ENCODE measurements around the gene SAE1.
"Not testable (repeated sequence)": the region's sequence is repeated elsewhere in the genome, so short reads cannot be mapped to it uniquely, and the experiment has no call there.

The SAE1 gene

DNA sequence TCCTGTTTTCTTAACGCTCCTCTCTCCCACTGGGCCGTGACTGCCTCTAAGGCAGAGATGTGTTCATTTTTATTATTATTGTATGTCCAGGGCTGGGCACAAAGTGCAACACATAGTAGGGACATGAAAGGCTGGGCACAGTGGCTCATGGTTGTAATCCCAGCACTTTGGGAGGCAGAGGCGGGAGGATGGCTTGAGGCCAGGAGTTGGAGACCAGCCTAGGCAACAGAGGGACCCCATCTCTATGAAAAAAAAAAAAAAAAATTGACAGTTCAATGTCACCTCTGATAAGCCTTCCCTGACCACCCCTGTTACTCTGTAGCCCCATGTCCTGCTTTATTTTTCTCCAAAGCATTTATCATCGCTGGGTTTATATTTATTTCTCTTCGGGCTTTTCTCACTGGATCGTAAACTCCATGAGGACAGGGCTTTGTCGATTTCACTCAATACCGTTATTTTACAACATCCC lies 481 bp upstream of the SAE1 start:
- ATAC-seq (no peak), DNase-seq (no peak)

DNA sequence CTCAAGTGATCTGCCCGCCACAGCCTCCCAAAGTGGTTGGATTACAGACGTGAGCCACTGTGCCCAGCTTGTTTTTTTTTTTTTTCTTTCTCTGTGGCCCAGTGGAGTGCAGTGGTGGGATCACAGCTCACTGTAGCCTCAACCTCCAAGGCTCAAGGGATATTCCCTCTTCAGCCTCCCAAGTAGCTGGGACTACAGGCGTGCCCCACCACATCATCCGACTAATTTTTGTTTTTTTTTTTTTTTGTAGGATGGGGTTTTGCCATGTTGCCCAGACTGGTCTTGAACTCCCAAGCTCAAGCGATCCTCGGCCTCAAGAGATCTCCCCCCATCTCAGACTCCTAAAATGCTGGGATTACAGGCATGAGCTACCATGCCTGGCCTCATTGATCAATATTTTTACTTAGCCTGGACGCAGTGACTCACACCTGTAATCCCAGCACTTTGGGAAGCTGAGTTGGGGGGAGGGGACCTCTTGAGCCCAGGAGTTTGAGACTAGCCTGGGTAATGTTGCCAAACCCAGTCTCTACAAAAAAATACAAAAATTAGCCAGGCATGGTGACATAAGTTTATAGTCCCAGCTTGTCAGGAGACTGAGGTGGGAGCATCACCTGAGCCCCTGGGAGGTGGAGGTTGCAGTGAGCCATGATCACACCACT lies 1.7 kb downstream of the SAE1 start:
- no peak for DNase-seq
- ATAC-seq, result no peak

DNA sequence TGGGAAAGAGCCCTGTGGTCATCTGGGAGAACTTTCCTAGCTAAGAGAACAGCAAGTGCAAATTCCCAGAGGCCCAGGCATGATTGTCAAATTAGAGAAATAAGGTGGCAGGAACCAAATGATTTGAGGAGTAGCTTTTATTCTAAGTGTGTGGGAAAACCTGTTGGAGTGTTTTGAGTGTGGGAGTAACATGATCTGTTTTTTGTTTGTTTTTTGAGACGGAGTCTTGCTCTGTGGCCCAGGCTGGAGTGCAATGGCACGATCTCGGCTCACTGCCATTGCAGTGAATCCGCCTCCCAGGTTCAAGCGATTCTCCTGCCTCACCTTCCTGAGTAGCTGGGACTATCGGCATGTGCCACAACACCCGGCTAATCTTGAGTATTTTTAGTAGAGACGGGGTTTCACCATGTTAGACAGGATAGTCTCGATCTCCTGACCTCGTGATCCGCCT lies 2.4 kb downstream of the SAE1 start:
- no peak for ATAC-seq

DNA sequence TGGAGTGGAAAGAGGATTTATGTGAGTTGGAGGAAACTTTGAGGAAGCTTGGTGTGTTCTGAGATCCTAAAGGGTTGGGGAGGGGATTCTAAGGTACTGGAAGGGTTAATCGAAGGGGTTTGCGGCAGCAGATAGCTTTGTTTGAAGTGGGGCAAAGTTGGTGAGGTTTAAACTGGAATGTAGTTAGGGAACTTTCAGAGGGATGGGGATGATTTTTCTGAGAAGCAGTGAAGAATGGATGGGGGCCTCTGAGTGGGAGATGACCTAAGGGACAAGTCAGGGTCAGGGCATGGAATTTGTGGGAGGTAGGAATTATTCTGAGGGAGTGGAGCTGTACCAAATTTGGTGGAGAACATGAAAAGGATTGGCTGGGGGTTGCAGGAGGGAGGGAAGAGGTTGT lies 3.9 kb downstream of the SAE1 start:
- DNase-seq (no peak), ATAC-seq (no peak)

More for the DNA sequence above, 2.4 kb downstream of the SAE1 start:
- no peak for DNase-seq

DNA sequence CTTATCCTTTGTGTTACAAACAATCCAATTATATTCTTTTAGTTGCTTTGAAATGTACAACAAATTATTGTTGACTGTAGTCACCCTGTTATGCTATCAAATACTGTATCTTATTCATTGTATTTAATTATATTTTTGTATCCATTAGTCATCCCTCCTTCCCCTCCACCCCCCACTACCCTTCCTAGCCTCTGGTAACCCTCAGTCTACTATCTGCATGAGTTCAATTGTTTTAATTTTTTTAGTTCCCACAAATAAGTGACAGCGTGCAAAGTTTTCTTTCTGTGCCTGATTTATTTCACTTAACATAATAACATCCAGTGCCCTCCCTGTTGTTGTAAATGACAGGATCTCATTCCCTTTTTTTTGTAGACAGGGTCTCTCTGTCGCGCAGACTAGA lies 4.5 kb downstream of the SAE1 start:
- ATAC-seq (no peak), DNase-seq (no peak)

DNA sequence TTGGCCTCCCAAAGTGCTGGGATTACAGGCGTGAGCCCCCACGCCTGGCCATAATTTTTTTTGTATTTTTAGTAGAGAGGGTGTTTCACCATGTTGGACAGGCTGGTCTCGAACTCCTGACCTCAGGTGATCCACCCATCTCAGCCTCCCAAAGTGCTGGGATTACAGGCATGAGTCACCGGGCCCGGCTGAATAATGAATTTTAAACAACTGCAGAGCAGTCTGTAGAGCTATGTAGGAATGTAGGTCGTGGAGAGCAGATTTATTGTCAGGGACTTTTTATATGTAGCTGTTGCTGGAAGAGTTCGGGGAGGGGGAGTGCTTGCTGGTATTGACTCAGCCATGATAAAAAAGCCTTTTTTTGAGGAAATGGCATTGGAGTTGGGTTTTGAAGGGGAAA lies 10.6 kb downstream of the SAE1 start:
- ATAC-seq, DNase-seq: not testable (repeated sequence)

DNA sequence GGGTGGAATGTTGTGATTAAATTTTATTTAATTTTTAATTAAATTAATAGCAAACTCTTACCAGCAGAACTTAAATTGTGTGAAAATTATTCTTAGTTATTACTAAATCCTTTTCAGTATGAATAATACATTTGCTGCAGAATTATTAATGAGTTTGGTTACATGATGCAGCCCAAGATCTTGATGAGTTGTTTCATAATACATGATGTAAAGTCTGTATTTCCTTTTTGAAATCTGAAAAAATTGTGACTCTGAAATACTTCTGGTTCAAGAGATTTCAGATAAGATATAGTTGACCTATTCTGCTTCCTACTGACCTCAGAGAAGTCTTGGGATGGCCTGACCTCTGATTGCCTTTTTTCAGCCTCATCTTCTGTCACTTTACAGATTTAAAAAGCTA lies 11.1 kb downstream of the SAE1 start:
- no peak for DNase-seq
- ATAC-seq, result no peak

DNA sequence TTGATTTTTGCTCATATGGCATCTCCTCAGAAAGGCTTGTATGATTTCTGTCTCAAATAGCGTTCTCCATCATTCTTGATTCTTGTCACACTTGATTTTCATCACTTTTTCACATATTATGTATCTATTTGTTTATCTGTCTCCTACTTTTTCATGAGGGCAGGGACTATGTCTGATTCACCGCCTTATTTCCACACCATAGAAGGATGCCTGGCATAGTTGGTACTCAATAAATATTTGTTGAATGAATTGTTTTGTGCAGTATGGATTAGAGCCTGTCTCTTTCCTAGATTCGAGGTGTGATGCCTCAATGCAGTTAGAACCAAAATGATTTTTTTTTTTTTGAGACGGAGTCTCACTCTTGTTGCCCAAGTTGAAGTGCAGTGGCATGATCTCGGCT lies 12.1 kb downstream of the SAE1 start:
- no peak for ATAC-seq
- no peak for DNase-seq

DNA sequence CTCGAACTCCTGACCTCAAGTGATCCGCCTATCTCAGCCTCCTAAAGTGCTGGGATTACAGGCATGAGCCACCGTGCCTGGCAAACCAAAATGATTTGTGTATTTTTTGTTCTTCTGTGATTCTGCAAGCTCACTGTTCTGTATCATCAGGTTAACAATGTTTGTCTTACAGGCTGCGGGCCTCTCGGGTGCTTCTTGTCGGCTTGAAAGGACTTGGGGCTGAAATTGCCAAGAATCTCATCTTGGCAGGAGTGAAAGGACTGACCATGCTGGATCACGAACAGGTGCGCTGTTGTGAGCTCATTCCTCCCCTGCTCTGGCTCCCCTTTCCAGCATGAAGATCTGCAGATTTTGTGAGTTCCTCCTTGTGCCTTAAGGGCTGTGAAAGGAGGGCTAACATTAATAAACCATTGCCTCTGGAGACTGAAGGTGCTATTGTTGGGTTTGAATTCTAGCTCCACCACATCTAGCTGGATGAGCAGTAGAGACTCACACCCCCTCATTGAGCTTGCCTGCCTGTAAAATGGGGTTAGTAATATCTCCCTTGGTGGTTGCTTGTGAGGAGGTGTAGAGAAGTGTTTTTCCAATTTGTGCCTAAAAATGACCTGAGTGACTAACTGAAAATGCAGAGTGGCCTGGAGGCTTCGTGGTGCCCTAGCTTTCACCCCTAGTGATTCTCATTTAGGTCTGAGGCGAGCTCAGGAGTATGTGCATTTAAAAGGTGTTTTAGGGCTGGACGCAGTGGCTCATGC lies 12.9 kb downstream of the SAE1 start:
- ATAC-seq, result peak; percentile 53
- DNase-seq, result no peak

DNA sequence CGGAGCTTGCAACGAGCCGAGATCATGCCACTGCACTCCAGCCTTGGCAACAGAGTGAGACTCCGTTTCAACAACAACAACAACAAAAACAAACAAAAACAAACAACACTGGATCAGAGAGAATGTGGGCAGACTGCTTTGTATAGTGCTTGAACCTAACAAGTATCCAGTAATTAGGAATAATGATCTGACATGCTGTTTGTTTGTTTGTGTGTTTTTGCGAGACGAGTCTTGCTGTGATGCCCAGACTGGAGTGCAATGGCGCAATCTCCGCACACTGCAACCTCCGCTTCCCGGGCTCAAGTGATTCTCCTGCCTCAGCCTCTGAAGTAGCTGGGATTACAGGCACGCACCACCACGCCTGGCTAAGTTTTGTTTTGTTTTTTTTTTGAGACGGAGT lies 14.0 kb downstream of the SAE1 start:
- DNase-seq (no peak), ATAC-seq (no peak)

DNA sequence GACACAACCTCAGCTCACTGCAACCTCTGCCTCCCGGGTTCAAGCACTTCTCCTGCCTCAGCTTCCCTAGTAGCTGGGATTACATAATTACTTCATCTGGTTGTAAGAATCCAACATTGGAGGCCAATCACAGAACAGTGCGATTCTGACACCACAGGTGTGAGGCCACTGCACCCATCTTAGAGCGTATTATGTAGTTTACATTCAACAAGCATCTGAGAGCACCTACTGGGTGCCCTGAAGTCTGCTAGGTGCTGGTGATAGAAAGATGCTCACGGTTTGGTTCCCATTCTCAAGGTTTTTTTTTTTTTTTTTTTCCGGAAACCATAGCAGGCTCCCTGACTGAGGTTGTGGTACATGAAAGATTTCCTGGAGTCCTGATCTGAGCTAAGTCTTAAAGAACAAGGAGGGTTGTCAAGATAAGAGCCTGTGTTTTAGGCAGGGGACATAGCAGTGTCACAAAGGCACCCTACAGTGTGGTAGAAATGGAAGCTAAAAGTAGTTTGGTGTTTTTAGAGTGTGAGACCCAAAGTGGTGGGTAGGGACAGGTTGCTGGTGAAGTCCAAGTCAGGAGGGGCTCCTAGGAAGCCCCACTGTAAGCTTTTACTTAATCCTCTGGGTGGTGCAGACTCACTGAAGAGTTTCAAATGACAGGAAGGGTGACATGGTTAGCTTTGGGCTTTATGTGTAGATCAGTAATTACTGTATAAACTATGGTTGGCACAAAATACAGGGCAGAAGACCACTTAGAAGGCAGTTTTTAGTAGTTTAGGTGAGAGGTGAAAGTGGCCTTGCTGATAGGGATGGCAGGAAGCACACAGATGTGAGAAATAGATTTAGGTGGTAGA lies 15.2 kb downstream of the SAE1 start:
- no peak for DNase-seq
- ATAC-seq, result no peak

DNA sequence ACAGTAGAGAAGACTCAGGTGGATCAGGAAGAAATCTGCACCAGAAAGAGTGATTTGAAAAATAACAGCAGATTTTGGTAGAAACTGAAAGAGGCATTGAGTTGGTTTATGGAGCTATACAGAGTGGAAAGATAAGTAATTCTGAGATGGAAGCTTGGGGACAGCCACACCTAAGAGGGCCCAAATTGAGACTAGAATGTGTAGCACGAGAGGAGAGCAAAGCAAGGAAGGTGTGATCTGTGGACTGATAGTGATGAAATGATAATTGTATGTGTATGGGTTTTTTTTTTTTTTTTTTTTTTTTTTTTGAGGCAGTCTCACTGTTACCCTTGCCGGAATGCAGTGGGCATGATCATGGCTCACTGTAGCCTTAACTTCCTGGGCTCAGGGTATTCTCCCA lies 16.3 kb downstream of the SAE1 start:
- DNase-seq (no peak), ATAC-seq (peak; percentile 67)

DNA sequence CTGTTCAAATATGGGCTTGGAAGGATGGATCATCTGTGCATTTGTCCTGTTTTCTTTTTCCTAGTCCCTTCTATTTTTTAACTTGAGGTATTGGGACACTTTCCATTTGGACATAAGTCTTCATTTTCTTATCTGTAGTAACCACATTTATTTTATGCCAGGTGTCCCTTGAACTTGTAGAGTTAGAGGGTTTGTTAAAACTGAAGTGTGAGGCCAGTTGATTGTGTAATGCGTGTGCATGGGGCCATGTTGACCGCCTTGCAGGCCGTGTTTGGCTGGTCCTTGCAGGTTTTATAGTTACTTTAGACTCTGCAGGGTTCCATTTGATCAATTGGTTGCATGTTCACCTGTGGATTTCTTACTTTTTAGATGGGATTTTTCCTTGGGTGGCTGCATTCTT lies 21.0 kb downstream of the SAE1 start:
- DNase-seq (no peak), ATAC-seq (no peak)

DNA sequence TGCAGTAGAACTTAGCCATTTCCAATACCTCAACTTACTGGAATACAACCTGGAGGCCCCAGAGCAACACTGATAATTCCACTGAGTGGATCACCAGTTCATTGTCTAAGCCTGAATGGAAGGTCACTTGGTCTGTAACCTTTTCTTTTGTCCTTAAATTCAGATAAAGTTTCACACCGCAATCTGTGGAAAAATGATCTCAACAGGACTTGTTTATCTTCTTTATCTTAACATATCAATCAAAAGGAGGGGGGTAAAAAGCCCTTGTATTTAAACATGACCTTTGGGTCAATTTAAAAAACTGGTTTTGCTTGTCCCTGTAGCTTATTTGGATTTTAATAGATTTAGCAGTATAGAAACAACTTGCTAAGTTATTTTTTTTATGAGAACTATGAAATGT lies 21.6 kb downstream of the SAE1 start:
- ATAC-seq, result no peak
- no peak for DNase-seq

DNA sequence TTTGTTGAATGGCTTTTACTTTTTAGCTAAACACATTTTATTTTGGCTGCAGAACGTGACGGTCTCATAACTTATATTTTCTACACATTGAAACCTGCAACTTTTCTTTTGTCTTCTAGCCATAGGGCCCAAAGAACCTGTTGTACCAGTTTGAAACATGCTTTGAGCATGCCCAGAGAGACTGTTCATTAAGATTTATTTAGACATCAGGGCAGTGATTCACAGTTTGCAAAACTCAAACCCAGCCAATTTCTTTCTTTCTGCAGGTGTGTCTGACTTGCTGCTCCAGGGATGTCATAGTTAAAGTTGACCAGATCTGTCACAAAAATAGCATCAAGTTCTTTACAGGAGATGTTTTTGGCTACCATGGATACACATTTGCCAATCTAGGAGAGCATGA lies 22.0 kb downstream of the SAE1 start:
- DNase-seq, result no peak
- ATAC-seq, result no peak

DNA sequence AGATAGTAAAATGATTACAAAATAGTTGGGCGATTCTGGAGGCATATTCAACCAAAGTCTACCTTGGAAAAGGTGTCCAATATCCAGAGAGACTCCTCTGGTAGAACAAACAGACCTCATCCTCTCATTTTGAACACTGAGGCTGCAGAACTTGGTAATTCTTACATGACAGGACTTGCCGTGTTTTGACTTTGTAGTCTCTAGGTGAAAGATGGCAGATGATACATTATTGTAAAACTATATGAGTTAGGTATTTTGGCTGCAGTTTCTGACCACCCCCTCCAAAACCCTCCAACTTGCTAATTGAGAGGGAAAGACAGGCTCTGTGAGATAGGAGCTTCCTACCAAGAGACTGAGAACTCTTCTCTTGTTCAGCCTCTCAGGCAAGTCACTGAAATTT lies 22.6 kb downstream of the SAE1 start:
- no peak for ATAC-seq

DNA sequence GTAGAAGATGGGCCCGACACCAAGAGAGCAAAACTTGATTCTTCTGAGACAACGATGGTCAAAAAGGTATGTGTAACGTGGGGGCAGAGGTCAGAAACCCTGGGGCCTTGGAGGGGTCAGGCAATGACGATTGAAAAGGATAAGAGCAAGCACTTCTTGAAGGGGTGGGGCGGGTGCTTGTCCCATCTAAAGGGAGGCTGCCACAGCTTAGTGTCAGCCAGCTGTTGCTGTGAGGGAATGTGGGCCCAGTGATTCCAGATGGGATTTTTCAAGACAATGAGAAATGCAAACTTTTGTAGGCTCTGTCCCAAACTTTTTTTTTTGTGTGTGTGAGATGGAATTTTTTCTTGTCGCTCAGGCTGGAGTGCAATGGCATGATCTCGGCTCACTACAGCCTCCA lies 24.5 kb downstream of the SAE1 start:
- ATAC-seq (no peak), DNase-seq (no peak)

More for the DNA sequence above, 22.6 kb downstream of the SAE1 start:
- DNase-seq, result no peak

DNA sequence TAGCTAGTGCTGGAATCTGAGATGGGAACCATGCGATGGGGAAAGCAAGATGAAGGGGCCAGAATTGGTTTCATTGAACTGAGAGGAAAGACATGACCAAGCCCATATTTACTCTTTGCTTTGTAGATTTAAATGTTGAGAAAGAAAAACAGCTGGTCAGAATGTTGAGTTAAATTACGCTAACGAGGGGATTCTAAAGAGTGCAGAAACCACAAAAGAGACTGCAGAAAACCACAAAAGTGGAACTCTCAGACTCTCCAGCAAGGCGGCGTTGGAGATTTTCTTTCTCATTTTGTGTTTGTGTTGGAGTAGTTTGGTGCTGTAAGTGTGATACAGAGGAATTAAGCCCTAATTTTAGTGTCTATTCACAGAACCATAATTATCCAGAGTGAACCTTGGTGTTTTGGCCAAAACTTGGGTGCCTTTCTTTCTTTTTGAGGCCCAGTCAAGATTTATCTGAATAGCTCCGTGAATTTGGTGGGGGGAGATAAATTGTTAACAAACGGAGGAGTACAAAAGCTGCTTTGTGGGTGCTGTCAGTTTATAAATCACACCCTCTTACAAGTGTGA lies 26.3 kb downstream of the SAE1 start:
- ATAC-seq (peak; percentile 41), DNase-seq (no peak)

DNA sequence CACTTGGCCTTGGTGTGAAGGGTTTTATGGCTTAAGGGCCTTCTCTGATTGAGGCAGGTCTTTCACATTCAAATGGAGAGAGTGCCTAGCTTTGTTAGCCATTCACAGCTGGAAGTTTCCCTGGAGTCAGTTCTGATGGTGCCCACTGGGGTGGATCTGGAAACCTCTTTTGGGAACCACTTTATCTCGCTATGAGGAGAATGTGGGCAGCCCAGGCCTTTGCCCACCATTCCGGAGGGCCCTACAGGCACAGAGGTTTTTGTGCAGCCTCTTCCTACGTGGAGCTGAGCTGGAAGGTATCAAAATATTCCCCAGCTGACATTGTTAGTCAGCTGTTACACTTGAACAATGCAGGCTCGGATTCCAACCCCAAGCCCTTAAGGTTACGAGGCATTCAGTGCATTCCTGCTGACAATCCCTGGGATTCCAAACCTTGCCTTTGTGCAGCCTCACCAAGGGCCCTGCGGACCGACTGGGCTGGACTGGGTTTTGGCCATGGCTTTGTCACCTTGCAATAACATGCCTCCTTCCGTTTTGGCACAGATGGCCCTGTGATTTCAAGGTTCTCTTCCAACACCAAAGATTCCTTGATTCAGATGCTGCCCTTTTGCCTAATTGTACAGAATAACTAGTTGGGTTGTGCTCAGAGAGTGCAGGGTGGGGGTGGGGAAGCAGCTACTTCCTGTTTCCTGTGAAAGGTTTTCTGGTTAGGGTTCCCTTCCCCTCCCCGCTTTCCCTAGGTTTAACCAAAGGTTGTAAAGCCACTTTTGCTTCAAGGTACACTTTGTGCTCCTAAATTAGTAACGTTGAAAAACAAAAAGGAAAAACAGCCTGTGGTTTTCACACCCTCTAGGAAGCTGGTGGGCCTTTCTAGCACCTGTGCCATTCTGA lies 27.0 kb downstream of the SAE1 start:
- DNase-seq (peak; percentile 36), ATAC-seq (no peak)

DNA sequence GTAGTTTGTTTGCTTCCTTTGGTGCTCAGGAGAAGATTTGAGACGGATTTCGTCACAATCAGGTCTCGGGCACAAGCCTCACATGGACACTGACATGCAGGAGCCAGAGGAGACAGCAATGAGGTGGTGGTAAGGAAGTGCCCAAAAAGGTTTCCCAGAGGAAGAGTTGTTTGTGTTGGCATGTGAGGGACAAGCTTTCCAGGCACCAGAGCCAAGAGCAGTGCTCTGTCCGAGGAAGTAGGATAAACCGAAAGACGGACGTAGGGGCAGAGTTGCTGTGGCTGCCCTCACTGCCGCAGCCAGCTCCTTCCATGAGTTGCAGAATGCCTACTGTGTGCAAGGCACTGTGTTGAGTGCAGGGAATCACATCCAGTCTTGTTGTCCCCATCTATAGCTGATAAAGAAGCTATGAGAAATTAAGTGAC lies 27.7 kb downstream of the SAE1 start:
- DNase-seq, result no peak
- ATAC-seq, result no peak

DNA sequence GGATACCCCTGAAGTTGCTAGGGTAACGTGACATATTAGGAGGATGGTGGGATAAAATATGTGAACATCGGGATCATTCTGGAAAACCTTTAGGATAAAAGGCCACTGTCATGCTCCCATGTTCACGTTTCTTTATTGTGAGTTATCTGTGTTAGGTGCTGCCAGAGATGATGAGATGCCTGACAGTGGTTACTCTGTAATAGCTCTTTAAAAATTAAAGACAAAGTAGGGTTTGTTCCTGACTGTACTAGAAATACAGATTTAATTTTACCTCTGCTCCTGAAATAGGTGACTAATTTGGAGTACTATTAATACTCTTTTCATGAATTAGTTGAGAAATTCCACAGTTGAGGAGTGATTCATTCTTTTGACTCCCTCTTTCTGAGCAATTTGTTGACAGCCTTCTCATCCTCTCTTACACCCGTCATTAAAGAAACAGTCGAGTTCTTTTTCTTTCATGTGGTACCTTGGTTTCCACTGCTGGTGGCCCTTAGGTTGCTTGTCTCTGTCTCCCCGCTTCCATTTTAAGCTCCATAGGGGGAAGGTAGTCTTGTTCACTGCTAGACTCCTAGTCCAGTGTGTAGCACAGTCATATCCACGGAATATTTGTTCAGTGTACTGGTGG lies 28.4 kb downstream of the SAE1 start:
- peak; percentile 91 for ATAC-seq

More for the DNA sequence above, 28.4 kb downstream of the SAE1 start:
- DNase-seq, result no peak
